HG03025 (cell line): Measurements from ENCODE around the gene POTEJ.
"Not testable (repeated sequence)": the region's sequence is repeated elsewhere in the genome, so short reads cannot be mapped to it uniquely, and the experiment has no call there.

Experiments used
- ATAC-seq: cut with Tn5 transposase; IDR thresholded peaks from one replicate; pipeline ENCODE4 v1.9.1; 2021; ENCODE audit warnings: mild to moderate bottlenecking, moderate library complexity; ENCODE audit not compliant: unreplicated experiment, low FRiP score

POTEJ gene

GRCh38 chr2:130599926-130600325 is 11.3 kb upstream of the POTEJ start:
- not testable (repeated sequence) for ATAC-seq

DNA sequence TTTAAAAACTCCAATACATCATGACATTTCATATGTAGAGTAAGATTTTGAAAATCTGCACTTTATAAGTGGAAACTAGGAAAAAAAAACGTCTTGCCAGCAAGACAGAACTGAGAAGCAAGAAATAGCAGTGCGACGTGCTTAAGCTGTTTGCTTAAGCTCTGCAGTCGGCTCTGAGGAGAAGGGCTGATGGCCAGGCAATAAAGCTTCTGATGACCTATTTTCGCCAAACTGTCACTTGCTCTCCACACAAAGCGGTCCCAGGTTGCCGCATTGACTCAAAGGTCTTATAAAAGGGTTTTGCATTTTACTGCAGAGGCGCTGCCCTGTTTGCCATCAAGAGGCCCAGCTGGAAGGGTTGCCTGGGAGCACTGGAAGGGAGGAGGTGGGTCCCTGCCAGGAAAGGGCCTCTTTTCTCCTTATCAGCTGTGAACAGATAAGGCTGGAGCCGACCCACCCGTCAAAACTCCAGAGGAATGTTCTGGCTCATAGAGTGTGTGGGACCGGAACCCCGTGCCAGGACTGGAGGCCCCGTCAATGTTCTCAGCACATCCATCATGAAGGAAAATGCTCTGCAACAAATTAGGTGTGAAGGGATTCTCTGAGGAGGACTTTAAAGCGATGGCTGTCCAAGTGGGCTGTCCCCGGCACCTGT is 9.5 kb upstream of the POTEJ start:
- not testable (repeated sequence) for ATAC-seq

GRCh38 chr2:130608276-130609001 is 2.8 kb upstream of the POTEJ start:
- not testable (repeated sequence) for ATAC-seq

- not testable (repeated sequence) for ATAC-seq
Observed at GRCh38 chr2:130609002-130609920, 2.0 kb upstream of the POTEJ start.

DNA sequence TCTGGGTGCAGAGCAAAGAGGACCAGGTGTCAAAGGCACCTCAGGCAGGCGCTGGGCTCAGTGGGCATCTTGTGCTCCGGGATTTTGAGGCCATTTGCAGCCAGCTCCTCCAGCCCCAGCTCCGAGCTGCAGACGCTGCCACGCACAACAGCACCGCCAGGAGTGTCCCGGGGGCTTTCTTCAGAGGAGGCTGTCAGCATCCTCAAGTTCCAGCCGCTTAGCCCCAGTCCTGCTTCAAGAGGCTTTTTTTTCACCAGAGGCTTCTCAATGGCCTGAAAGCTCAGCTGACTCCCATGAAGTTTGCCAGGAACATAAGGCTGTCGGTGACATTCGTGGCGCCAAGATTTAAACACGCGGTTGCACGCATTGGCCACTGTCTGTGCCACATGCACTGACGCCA is 754 bp upstream of the POTEJ start:
- not testable (repeated sequence) for ATAC-seq

- ATAC-seq: not testable (repeated sequence)
Observed at GRCh38 chr2:130628784-130629475, 17.7 kb downstream of the POTEJ start.

DNA sequence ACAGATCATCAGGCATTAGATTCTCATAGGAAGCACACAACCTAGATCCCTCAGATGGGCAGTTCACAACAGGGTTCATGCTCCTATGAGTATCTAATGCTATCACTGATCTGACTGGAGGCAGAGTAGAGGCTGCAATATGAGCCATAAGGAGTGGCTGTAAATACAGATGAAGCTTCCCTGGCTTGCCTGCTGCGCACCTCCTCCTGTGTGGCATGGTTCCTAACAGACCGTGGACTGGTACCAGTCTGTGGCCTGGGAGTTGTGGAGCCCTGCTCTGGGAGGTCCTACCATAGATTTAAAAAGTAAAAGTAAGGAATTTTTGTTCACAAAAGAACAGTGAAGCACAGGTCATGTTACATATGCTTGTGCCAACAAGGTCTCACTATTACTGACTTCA is 27.7 kb downstream of the POTEJ start:
- not testable (repeated sequence) for ATAC-seq

DNA sequence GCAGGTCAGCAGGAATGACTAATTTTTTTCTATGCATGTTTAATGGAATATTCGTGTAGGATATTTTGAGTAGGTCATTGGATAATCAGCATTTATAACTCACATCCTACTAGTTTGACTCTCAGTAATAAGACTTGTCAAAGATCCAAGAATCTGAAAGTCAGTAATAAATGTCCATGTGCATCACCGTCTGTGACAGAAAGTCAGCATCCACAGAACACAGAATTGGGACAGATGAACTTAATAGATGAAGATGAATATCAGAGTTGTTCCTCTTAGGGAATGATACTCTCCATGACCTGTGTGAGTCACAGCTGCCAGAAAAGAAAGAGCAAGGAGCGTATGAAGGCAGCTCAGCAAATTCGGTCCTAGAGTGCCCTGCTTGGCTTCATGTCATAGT is 30.4 kb downstream of the POTEJ start:
- not testable (repeated sequence) for ATAC-seq

DNA sequence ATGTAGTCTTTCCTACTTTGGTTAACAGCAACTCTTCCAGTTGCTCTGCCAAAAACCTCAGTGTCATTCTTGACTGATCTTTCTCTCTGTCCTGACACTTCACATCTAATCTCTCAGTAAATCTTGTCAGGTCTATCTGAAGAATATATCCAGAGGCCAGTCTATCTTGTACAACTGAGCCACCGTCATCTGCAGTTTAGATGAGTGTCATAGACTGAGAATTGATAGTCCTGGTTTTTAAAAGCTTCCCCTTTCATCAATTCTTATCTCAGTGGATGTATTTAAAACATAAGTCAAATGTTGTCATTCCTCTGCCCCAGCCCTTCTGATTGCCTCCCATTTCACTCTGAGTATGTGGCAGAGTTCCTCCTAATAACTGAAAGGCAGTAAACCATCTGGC is 38.0 kb downstream of the POTEJ start:
- not testable (repeated sequence) for ATAC-seq

DNA sequence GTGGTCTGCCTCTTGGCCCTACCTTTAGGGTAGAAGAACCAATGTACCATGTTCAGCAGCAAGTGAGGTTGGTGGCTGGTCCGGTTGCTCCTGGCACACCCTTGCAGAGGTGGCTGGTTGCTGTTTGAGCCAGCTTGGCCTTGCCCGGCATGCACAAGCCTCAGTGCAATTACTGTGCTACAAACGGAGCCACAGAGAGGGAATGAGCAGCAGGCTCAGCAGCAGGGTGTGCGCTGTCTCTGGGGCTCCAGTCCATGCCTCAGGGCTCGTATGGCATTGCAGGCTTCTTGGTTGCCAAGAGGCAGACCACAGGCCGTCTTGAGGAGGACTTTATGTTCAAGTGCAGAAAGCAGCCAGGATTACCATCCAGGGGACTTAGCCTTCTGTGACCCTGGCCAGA is 53.3 kb downstream of the POTEJ start:
- not testable (repeated sequence) for ATAC-seq

DNA sequence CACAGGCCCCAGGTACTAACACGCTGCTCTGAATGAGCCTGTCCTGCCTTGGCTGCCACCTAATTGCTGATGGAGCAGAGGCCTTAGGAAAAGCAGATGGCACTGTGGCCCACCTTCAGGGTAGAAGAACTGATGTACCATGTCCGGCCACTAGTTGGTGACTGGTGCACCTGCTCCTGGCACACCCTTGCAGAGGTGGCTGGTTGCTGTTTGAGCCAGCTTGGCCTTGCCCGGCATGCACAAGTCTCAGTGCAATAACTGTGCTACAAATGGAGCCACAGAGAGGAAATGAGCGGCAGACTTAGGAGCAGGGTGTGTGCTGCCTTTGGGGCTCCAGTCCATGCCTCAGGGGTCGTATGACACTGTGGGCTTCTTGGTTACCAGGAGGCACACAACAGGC is 54.4 kb downstream of the POTEJ start:
- ATAC-seq: not testable (repeated sequence)

DNA sequence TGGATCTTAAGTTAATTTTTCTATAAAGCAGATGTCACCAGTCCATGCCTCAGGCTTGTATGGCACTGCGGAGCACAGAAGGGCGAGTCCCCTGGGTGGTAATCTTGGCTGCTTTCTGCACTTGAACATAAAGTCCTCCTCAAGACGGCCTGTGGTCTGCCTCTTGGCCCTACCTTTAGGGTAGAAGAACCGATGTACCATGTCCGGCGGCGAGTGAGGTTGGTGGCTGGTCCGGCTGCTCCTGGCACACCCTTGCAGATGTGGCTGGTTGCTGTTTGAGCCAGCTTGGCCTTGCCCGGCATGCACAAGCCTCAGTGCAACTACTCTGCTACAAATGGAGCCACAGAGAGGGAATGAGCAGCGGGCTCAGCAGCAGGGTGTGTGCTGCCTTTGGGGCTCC is 56.3 kb downstream of the POTEJ start:
- not testable (repeated sequence) for ATAC-seq

- not testable (repeated sequence) for ATAC-seq
Observed at GRCh38 chr2:130670026-130670745, 58.9 kb downstream of the POTEJ start.

DNA sequence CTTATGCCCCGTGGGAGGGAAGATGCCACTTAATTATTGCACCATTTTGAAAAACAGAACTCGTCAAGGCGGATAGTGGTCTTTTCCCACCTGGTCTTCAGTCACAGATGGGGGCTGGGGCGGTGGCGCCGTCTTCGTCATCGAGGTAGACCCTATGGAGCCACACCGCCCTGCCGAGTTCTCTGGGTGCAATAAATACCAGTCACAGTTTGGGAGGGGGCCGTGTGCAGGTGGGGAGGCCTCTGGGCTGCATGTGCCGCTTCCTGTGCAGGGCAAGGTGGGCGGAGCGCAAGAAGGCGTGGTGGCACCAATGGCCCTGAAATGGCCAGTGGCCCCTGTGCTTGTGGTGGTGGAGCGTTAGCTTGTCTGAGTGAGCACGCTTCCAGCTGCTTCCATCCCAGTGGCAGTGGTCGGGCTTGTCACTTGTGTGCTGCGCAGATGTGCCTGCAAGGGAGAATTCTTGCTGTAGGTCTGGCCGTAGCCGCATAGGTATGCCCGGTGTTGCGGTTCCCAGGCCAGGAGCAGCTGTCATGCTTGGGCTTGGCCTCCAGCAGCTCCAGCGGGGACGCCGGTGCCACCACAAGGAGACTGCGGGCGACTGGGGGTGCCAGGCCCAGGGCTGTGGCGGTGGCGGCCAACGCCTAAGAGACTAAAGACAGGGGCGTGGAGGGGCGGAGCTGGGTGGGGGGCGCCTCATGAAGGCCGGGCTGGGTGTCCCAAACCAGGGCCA is 81.0 kb downstream of the POTEJ start:
- not testable (repeated sequence) for ATAC-seq

DNA sequence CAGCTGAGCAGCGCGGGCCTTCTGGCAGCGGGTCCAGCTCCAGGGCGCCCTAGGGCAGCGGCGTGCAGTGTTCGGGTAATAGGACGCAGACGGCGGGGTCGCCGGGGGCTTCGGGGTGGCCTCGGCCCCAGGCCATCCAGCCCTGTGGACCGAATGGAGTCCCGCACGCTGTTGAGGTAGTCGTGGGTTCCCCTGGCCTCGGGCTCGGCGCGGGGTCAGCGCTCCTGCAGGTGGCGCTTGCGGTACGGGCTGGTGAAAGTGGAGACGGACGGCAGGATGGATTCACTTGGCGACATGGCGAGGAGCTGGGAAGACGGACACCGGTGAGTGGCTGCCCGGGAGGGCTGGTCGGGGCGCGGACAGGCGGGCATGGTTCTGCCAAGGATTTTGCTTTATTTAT is 82.2 kb downstream of the POTEJ start:
- not testable (repeated sequence) for ATAC-seq

GRCh38 chr2:130703250-130703649 is 92.0 kb downstream of the POTEJ start:
- not testable (repeated sequence) for ATAC-seq
